NCI-H446 treated with DMSO at 0.1 percent for 48 hours (cell line): Measurements from ENCODE around the gene LINS1.
"Not testable (repeated sequence)": the region's sequence is repeated elsewhere in the genome, so short reads cannot be mapped to it uniquely, and the experiment has no call there.

Experiments used
- DNase-seq: peaks from one replicate; lab custom pipeline; 2025; lab: John Stamatoyannopoulos, UW

The LINS1 gene

DNA sequence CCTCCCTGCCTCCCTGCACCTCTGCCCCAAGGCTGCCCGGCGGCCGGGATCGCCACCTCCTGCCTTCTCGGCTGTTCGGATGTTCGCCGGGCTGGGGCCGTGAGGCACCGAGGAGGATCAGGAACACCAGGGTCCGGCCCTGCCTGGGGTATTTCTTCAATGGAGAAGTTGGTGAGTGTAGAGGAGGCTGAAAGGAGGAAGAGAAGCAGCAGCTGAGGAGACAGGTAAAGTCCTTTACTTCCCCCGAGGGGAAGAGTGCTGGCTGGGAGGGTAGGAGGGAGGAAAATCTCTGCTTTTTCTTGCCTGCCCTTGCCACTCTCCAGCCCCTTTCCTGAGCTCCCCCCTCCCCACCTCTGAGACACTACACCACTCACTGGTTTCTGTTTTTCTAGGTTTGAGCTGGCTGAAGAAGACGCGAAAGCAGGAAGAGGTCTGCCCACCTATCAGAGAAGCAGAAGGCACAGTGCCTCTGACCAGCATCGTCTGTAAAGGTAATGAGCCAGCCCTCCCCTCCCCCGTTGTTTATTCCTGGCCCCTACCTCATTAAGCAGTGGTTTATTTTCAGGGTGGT lies 924 bp upstream of the LINS1 start:
- no peak for DNase-seq

DNA sequence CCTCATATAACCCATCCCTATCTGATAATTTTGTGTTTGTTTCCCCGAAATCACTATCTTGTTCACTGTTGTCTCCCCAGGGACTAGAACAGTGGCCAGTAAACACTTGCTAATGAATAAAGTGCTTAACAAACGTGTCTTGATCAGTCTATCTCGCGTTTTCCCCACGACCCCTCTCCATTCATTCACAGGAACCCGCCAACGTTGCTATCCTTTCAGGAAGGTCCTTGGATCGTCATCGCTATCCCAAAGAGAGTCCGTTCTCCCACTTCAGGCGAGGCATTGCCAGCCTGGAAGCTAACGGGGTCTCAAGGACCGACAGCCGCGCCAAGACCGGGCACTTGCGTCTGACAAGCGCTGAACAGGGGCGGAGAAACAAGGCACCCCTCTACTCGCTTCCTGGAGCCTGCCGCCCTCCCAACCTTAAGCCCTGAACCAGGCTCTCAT lies 344 bp downstream of the LINS1 start:
- no peak for DNase-seq

DNA sequence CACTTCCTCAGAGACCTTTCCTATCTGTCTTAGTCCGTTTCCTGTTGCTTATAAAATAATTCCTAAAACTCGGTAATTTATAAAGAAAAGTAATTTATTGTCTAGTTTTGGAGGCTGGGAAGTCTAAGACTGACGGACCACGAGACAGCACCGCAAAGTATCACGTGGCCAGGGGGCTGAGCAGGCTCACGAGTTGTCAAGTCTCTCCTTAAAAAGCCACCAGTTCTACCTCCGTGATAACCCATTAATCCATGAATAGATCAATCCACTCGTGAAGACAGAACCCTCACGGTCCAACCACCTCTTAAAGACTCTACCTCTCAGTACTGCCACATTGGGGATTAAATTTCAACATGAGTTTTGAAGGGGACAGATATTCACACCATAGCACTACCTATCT lies 821 bp downstream of the LINS1 start:
- DNase-seq = no peak

DNA sequence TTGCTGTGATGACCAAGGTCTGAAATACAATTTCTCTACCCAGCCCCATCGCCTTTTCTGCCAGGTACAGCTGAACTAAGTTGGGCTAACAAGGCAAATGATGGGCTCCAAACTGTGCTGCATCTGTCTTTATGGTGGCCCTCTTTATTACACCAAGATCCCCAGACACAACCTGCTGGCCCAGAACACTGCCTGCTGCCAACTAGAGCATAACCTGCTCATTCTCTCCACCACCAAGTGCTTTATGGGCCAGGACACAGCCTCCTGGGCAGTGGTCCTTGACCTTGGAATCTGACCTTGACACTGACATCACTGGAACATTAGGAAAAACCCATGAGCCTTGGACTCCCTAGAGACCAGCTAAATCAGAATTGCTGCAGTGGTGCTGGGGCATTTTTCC lies 3.3 kb downstream of the LINS1 start:
- DNase-seq = no peak

DNA sequence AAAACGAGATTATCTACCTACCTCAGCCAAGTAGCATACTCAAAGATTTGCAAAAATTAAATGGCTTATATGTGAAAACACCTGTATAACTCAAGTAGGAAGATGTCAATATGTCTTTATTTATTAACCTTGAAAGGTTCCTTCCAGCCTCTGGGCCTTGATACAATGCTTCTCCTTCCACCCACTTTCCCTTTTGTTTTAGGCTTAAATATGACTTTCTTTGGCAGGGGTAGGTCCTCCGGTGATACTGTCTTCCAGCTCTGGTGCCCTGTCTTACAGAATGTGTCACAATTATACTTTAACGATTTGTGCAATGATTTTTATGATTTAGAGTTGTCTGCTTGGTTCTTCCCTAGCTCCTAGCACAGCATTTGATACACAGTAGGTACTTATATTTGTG lies 4.1 kb downstream of the LINS1 start:
- DNase-seq = no peak

DNA sequence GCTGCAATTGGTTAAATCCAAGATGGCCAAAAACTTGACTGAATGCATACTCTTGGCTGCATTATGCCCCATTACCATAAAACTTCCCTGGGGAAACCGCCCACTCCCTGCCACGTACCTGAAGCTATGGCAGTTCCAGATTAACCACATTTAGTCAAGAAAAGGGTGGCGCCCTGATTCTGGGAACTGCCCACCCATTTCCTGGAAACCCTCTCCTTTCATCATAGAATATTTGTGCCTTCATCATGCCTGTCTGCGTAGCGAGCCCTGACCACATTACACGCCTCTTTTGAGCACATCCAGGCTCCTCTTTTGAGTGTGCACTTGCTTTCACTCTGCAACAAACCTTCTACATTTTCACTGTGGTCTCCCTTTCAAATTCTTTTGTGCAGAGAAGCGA lies 5.2 kb downstream of the LINS1 start:
- no peak for DNase-seq

DNA sequence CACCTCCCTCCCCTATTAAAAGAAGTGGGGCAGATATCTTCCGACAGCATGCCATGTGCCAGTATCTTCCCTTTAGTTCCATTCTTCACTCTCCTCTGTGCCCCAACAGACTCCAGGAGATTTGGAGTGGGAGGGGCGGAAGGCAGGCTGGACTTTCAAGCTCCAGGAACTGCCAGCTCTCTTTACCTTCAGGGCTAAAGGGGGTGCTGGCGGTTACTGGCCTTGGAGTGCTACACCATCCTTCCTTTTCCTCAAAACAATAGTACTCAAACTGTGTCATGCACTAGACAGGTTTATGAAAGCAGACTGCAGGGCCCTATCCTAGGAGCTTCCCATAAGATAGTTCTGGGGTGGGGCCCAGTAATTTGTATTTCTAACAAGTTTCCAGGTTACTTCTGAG lies 6.0 kb downstream of the LINS1 start:
- no peak for DNase-seq

DNA sequence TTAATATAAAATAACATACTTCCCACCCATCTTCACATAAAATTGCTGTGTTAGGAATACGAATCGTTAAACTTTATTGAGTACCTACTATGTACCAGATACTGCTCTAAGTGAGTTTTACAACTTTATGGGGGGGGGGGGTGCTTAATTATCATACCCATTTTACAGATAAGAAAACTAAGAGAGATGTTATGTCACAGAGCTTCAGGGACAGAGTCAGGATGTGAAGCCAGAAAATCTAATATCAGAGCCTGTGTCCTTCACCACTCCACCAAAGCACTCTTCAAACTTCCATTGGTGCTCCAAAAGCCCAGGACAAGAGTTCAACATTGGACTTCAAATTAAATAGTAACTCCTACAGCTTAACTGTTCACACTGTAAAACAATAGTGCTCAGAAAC lies 8.6 kb downstream of the LINS1 start:
- no peak for DNase-seq

DNA sequence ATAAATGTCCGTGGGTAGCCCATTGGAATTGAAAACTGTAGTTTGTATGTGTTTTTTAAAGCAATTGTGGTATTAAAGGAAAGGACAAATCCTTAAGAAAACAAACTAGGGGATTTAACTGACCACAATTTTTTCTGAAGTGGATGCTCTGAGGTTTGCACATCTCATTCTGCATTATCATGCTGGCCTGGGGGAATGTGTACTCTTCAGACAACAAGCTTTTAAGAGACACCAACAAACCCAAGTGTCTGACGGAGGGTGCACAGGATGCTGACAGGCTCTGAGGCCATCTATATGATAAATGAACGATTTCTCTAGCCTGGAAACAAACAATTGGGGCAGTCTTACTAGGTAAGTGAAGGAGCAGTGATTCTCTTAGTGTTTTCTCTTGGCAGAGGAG lies 9.1 kb downstream of the LINS1 start:
- DNase-seq = no peak

DNA sequence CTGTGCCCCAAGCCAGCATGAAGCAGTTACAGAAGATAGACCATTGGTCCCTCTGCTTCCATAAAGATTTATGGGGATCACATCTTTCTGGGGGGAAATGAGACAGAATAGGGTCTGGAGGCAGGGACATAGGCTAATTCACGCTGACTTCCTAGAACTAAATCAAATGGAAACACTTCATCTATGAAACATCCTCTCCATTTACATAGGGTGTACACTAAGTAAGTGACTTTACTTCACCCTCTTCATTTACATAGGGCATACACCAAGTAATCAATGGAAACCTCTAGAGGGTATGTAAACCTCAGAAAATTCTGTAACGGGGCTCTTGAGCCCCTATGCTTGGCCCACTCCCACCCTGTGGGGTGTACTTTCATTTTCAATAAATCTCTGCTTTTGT lies 10.1 kb downstream of the LINS1 start:
- no peak for DNase-seq

DNA sequence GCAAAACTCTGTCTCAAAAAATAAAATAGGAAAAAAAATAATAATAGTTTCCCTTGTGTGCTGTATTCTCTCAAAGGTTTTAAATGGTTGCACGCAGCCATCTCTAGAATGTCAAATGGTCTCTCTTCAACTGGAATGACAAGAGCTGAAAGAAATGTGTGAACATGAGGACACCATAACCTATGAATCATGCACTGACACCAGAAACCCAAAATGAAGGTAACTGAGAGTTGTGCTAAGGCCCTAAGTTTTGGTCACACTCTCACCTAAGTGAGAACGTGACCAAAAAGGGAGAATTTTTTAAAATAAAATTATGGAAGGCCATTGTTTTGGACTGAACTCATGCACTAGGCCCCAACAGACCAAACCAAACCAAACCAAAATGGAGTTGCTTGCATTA lies 10.8 kb downstream of the LINS1 start:
- DNase-seq = not testable (repeated sequence)

DNA sequence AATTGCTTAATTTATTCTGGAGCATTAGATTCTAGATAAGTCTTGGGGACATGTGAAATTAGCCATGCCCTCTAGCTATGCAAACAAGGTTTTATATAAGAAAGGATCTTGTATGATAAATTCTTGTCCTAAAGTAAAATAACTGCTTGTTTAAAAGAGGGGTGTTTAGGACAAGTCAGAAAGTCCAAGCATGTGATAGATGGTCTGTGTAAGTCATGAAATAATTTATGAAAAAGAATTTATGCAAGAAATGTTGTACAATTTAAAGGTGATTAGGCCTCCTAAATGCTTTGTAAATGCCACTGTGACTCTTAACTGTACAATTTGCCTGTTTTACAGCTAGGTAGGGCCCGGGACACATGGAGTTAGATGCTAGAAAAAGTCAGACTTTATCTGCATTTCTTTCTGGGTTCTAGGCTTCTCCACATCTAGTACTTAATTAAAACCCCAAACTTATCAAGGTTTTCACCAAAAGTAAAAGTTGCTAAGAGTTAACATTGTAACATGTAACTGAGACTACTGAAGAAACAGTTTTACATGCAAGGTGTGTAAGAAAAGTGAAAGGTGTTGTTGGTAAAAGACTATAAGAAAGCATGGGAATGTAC lies 13.2 kb downstream of the LINS1 start:
- no peak for DNase-seq

DNA sequence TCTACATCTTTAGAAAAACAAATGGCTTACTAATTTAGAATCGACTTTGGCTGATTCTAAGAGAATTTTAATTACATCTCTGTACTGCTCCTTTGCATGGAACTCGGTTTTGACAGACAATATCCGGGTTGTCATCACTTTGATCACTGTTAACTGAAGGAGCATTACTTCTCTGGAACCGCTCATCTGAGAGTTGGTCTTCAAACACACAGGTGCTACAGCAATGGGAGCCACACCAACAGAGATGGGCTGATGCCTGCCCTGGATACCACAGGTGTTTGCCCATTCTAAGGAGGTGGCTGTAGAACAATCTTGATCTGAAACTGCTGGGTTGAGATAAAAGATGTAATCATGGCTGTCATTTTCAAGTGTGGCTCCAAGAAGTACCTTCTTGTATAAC lies 21.6 kb downstream of the LINS1 start:
- DNase-seq = no peak

DNA sequence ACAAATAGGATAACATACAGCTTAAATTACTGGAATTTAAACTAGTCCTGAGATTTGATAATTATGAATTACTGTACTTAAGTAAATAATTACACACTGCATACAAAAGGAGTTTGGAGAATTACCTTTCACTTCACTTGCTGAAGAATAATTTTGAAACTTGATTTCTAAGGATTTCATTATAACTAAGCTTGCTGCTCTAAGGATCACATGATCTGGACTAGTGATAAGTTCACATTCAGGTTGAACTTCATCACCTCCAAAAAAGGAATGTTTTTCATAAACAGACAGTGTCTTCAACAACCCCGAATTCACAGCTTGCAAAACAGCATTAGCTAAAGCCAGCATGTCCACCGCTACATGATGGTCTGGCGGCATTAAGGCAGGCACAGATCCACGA lies 28.5 kb downstream of the LINS1 start:
- DNase-seq = no peak

DNA sequence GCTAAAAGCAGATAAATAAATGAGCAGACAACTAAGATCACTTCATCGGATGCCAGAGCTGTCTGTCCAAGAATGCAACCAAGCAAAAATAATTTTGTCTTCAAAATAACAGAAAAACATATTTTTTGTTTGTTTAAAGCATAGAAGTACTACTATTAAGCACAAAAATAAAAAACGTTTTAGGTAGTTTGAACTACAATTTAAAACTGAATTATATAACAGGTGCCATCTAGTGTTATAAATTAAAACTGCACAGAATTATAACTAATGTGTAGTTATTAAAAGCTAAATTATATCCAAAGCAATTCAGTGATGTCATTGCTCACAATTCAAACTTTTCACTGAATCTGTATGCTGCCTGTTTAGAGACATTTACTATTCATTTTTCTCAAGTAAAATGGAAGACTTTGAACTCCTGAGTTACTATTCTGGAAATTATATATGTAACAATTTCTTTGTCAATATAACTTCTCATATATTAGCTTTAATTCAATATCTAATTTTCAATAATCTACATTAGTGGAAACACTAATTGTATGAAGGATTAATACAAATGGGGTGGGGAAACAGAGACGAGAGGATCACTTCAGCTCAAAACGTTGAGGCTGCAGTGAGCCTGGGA lies 29.5 kb downstream of the LINS1 start:
- no peak for DNase-seq

DNA sequence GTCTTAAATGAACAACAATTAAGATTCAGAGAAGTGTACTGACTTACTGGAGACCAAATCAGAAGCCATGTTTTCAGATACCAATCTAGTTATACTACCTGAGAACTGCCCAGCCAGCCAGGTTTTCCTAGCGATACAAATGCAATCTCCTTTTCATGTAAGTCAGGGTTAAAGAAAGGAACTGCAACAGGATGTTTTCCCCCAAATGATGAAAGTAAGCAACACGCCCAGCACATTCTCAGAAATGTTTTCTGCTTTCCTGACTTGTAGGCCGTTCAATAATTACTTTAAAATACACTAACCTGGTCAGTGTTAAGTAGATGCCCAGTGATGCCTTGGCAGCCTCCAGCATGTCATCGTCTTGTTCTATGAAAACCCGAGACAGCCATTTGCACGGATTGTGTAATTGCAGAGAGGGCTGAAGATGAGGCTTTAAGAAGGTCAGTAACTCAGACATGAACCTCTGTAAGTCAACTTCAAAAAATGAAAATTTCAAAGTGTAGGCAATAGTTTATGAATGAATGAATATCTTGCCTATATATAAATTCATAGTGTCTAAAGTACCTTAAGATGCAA lies 30.3 kb downstream of the LINS1 start:
- DNase-seq = no peak

DNA sequence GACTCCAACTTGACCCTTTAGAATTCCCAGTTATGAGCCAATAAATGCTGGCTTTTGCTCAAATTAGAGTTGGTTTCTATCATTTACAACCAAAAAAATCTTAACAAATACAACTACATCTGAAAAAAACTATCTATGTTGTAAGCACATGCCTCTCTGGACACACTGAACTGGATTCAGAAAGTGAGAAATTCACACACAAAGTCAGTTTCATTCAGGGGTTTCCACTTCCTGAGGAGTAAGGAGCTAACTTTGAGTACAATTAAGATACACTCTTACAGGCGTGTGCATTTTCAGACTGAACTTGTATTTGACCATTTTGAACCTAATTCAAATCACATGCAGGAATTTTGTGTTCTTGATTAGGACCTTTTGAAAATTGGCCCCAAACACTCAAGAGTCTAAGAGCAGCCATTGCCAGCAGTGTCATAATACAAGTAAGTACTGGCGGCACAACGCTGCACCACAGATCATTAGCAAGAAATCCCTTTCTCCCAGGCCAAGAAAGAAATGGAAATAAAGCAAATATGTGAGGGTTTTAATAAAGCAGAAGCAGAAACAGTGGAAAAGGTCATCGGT lies 31.2 kb downstream of the LINS1 start:
- DNase-seq = no peak

DNA sequence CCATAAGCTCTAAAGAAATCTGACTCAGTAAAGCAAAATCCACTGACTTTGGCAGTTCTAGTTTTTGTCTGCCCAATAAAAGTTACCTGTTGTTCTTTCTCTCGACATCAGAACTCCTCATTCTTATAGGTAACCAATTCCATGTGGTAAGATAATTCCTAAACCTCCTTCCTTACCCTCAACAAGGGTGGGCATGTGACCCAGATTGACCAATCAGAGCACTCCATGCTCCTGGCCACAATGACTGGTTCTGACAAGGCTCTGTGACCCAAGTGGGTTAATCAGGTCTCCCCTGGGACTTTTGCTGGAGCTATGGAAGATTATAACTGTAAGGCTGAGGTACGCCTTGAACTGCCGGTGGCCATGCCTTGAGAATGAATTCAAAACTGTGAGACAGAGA lies 31.7 kb downstream of the LINS1 start:
- no peak for DNase-seq

DNA sequence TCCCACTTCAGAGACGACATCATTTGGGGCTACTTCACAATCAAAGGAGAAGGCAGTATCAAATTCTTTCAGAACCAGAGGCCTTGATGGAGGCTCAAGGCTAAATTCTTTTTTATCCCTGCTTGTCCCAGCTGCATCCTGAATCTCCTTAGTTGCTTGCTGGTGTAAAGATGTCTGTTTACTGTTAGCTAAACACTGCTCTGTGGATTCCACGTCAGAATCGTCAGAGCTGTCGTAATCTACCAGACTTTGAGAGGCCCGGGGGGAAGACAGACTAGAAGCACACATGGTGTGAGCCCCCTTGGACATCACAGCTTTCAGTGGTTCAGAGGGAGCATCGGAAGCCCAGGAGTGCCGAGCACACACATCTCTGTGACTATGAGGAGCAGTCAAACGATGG lies 32.6 kb downstream of the LINS1 start:
- no peak for DNase-seq

DNA sequence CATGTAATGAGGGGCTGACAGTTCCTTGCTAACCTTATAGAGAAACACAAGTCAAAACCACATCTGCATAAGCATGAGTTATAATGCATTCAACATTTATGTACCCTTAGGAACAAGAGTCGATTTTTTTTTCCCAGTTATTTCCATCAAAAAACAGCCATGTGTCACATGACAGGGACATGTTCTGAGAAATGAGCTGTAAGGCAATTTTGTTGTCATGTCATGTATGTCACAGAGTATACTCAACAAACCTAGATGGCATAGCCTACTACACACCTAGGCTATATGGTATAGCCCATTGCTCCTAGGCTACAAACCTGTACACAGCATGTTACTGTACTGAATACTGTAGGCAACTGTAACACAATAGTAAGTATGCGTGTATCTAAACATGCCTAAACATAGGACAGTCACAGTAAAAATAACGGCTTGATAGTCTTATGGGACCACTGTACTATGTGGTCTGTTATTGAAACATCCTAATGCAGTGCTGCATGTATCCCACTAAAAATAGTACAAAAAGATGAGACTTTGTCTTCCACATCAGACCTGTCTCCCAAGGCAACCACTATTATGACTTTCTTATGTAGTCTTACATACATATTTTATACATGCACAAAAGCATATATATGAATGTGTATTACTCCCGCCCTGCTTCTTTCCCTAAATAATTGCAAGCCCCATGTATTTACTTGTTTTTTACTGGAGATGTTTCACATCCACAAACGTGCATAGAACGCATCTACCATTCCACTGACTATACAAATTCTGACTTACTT lies 34.9 kb downstream of the LINS1 start:
- DNase-seq = no peak

DNA sequence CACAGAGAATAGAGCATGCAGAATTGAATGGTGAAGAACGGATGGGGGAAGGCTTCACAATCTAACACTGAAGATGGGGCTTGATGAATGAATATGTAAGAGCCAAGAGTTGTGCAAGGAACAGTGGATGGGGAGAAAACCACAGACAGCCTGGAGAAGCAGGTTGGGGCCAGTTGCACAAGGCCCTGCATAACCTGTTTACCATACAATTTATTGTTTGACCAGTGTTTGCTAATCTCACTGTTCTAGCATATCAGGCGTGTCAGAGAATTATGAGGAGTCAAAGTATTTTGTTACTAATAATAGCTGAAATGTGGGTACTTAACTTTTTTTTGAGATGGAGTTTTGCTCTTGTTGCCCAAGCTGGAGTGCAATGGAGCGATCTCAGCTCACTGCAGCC lies 36.4 kb downstream of the LINS1 start:
- no peak for DNase-seq

DNA sequence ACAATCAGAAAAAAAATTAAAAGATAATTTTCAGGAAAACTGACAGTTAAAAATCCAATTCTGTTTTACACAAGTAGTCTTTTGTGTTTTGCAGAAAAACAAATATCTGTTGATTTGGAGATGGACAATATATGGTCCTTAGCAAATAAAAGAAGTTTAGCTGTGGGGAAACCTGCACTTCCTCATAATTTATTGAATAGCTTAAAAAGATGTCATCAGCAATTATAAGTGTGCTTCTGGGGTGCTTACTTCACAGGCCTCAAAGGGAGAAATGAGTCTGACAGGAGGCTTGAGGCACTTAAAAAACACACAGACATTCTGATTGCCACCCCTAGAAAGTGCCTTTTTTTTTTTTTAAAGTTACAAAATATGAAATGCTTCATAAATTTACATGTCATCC lies 41.7 kb downstream of the LINS1 start:
- DNase-seq = no peak

DNA sequence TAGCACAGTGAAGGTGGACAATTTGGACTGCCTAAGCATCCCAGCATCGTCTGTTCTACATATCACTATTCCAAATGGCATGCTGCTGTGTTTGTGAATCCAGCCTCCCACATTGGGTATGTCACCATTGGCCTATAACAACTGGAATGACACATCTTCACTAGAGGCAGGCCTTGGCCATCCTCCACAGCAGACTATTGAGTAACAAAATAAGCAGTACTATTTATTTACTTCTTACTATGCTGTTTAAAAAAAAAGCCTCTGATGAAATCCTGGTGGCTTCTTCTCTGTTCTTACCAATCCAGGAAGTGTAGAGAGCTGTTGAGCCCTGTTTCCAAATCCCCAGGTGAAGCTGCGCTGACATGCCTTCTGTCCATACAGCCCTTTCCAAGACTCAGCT lies 42.7 kb downstream of the LINS1 start:
- DNase-seq = no peak
